SK-N-SH (cell line): ENCODE results near the gene PPP1R9A. TPM values are rescaled to one million over a fixed set of nuclear protein-coding genes. Genes with fewer than 3 reads are reported as not detected.

Source experiments
- CTCF ChIA-PET: fragments of 300-600, 350-600 bp; formaldehyde crosslinking; extraction: SDS; loops from one replicate; lab custom pipeline; 2021; lab: Yijun Ruan, JAX
- POLR2A ChIA-PET: fragments of 350-600 bp; sonication (Branson Sonifier 250); formaldehyde crosslinking; extraction: SDS; loops from one replicate; lab custom pipeline; 2020; ENCODE audit warnings: antibody characterized with exemption, inconsistent platforms; lab: Yijun Ruan, JAX
- DNase-seq: peaks from one replicate; pipeline ENCODE4 v3.0.0; 2012
- H2AFZ ChIP-seq: fragments of 200-600 bp; sonication (generic); 2 replicates; pipeline ENCODE4 v1.8.1; 2016; ENCODE audit warnings: antibody characterized with exemption, mild to moderate bottlenecking, low read depth
- H3F3A ChIP-seq: fragments of 200-600 bp; sonication (generic); replicated peaks from 2 replicates; pipeline ENCODE3; 2016; ENCODE audit warnings: antibody characterized with exemption, mild to moderate bottlenecking; ENCODE audit not compliant: insufficient read depth
- H3K27ac ChIP-seq, 2 experiments: fragments of 200-500 bp in 1 of 2; fragments of 200-600 bp in 1 of 2; sonication (Bioruptor generic) in 1 of 2; sonication (generic), shearing (Covaris generic) in 1 of 2; 2 replicates each; pipeline versions ENCODE4 v1.5.1 to v1.6.1; 2014 to 2016; ENCODE audit warnings: low read depth in 2 of 2, inconsistent platforms in 1 of 2, low read length in 1 of 2, mild to moderate bottlenecking in 1 of 2, mixed read lengths in 1 of 2
- H3K27me3 ChIP-seq: fragments of 200-600 bp; sonication (generic), shearing (Covaris generic); 2 replicates; pipeline ENCODE4 v1.6.1; 2016; ENCODE audit warnings: mixed run types; ENCODE audit not compliant: insufficient read depth
- H3K36me3 ChIP-seq, 2 experiments: fragments of 200-500 bp in 1 of 2; fragments of 200-600 bp in 1 of 2; sonication (Bioruptor generic) in 1 of 2; sonication (generic) in 1 of 2; replicated peaks in 1 of 2; 2 replicates each; pipeline versions ENCODE3 to v1.5.1; 2014 to 2016; ENCODE audit warnings: low read length in 1 of 2, mild to moderate bottlenecking in 1 of 2; ENCODE audit not compliant: insufficient read depth in 2 of 2, control insufficient read depth in 1 of 2
- H3K4me1 ChIP-seq, 2 experiments: fragments of 200-500 bp in 1 of 2; fragments of 200-600 bp in 1 of 2; sonication (Bioruptor generic) in 1 of 2; sonication (generic), shearing (Covaris generic) in 1 of 2; 2 replicates each; pipeline versions ENCODE4 v1.5.1 to v1.6.1; 2014 to 2016; ENCODE audit warnings: low read depth in 1 of 2, low read length in 1 of 2, mixed run types in 1 of 2; ENCODE audit not compliant: insufficient read depth in 2 of 2, control insufficient read depth in 1 of 2
- H3K4me2 ChIP-seq: fragments of 200-600 bp; sonication (generic), shearing (Covaris generic); 2 replicates; pipeline ENCODE4 v1.6.1; 2017; ENCODE audit warnings: mixed run types
- H3K4me3 ChIP-seq, 2 experiments: fragments of 200-500 bp in 1 of 2; fragments of 200-600 bp in 1 of 2; sonication (Bioruptor generic) in 1 of 2; sonication (generic), shearing (Covaris generic) in 1 of 2; 2 replicates each; pipeline versions ENCODE4 v1.5.1 to v1.8.1; 2014 to 2016; ENCODE audit warnings: low read depth in 2 of 2, inconsistent platforms in 1 of 2, low read length in 1 of 2, mild to moderate bottlenecking in 1 of 2, mixed read lengths in 1 of 2, moderate library complexity in 1 of 2
- H3K79me2 ChIP-seq: fragments of 200-600 bp; sonication (generic); 2 replicates; pipeline ENCODE4 v1.8.1; 2017; ENCODE audit warnings: mild to moderate bottlenecking; ENCODE audit not compliant: insufficient read depth
- H3K9ac ChIP-seq: fragments of 200-600 bp; sonication (generic); 2 replicates; pipeline ENCODE4 v1.6.1; 2017; ENCODE audit warnings: mixed run types
- H3K9me2 ChIP-seq: fragments of 200-600 bp; sonication (generic); 2 replicates; pipeline ENCODE4 v1.6.1; 2017; ENCODE audit warnings: mixed run types
- H3K9me3 ChIP-seq: fragments of 200-600 bp; sonication (generic); 2 replicates; pipeline ENCODE4 v1.6.1; 2017; ENCODE audit warnings: mixed run types, mild to moderate bottlenecking, moderate library complexity
- H4K20me1 ChIP-seq: fragments of 200-600 bp; sonication (generic); 2 replicates; pipeline ENCODE4 v1.6.1; 2017; ENCODE audit warnings: mild to moderate bottlenecking, mixed run types; ENCODE audit not compliant: insufficient read depth
- EP300 ChIP-seq, 2 experiments: IDR thresholded peaks; 2 replicates each; pipeline versions ENCODE4 v1.4.0 to v1.6.1; 2012; ENCODE audit warnings: borderline replicate concordance in 1 of 2, low read depth in 1 of 2, low read length in 1 of 2
- EZH2phosphoT487 ChIP-seq: fragments of 200-600 bp; sonication (generic); IDR thresholded peaks from 2 replicates; pipeline ENCODE4 v1.6.1; 2017; ENCODE audit warnings: low read depth, mixed run types, mild to moderate bottlenecking, antibody characterized with exemption, moderate library complexity, borderline replicate concordance
- FOSL2 ChIP-seq: IDR thresholded peaks from 2 replicates; pipeline ENCODE4 v1.4.0; 2012; ENCODE audit warnings: low read depth, mild to moderate bottlenecking, moderate library complexity, borderline replicate concordance
- FOXJ3 ChIP-seq: sonication (generic); formaldehyde crosslinking; IDR thresholded peaks from 2 replicates; pipeline ENCODE4 v1.5.1; 2020; ENCODE audit warnings: mild to moderate bottlenecking, missing genetic modification reagents
- FOXM1 ChIP-seq: IDR thresholded peaks from 2 replicates; pipeline ENCODE4 v1.4.0; 2012; ENCODE audit warnings: low read depth, mild to moderate bottlenecking
- GATA2 ChIP-seq: sonication (generic); formaldehyde crosslinking; IDR thresholded peaks from 2 replicates; pipeline ENCODE4 v1.5.0; 2020; ENCODE audit warnings: mild to moderate bottlenecking, missing genetic modification reagents
- MEF2A ChIP-seq: IDR thresholded peaks from 2 replicates; pipeline ENCODE4 v1.4.0; 2012; ENCODE audit warnings: low read depth, borderline replicate concordance
- NFIC ChIP-seq: IDR thresholded peaks from 2 replicates; pipeline ENCODE4 v1.4.0; 2012; ENCODE audit warnings: borderline replicate concordance
- SIN3A ChIP-seq: IDR thresholded peaks from 2 replicates; pipeline ENCODE4 v1.6.1; 2012; ENCODE audit warnings: low read depth, mild to moderate bottlenecking, low read length, moderate library complexity, borderline replicate concordance
- TAF1 ChIP-seq: IDR thresholded peaks from 2 replicates; pipeline ENCODE4 v1.6.1; 2012; ENCODE audit warnings: low read depth, mild to moderate bottlenecking, low read length, moderate library complexity, borderline replicate concordance
- TEAD4 ChIP-seq: IDR thresholded peaks from 2 replicates; pipeline ENCODE4 v1.4.0; 2012; ENCODE audit warnings: mild to moderate bottlenecking, borderline replicate concordance; ENCODE audit not compliant: insufficient read depth
- WGBS: methylation state at CpG from one replicate; pipeline ENCODE4 v1.1.6; 2017; ENCODE audit warnings: low lambda C conversion rate; 5-methylcytosine and 5-hydroxymethylcytosine counted together
- polyA plus RNA-seq, 3 experiments: library from polyadenylated mRNA; depleted of rRNA; stranded (reverse); fragments of >200 nt; gene quantifications; 2 replicates each; pipeline ENCODE4 v1.2.3, GENCODE V29; 2012
- TF ChIP-seq, protein P1 (sequence below): IDR thresholded peaks from 2 replicates; pipeline ENCODE4 v1.4.0; 2012; ENCODE audit warnings: low read depth

PPP1R9A gene
- polyA plus RNA-seq, 1 of the 3 experiments (the other 2 are of a cell fraction): 0.30 TPM

DNA sequence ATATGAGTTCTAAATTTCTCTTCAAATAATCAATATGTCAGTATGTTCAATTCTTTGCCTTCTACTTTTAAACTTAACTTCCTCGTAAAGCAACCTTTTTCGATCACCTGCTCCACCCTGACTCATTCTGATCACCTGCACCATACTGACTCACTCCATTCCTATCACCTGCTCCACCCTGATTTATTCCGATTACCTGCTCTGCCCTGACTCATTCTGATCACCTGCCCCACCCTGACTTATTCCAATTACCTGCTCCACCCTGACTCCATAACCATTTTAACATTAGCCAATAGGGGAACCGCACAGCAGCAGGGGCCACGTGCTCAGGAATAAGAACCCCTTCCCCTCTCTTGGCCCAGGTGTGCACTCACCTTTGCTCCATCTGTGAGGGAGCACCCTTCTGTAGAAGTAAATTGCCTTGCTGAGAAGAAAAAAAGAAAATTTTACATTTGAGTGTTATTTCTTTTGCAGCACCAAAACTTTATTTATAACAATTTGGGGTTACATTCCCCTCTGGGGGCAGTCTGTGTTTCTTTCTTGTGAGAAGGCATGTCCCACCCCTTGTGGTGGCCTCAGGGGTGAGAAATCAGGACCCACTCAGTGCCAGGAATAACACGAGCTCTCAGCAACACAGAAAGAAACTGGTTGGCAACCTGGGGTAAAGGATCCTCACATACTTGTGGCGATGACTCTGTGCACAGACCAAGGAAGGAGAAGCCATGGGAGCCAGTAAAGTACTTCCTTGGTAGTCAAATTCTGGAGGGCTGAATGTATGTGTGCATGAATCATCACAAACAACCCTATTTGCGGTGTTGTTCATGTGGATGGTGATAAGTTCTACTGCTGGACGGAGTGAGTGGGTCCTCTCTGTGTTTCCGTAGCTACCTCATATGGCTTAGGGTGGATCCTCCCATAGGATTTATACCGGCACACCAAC lies 29.4 kb upstream of the PPP1R9A start:
- POLR2A ChIA-PET: no interaction called here
- DNase-seq: no peak
- CTCF ChIA-PET: interaction anchor here (0.6 kb wide), 1 partner anchor 1619 kb away, joined by 3 read pairs; no protein-coding TSS in a partner anchor

DNA sequence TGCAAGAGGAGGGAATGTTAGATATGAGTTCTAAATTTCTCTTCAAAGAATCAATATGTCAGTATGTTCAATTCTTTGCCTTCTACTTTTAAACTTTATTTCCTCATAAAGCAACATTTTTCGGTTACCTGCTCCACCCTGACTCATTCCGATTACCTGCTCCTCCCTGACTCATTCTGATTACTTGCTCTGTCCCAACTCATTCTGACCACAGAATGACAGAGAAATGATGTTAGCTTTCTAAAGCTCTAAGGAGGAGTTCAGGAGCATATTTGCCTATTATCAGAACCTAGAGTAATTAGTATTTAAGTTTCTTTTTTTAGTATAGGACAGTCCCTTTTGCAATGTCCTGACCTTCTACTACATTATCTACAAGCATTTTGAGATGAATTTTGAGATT lies 24.5 kb upstream of the PPP1R9A start:
- Histone ChIP-seq H3K4me2 (no peak overlapping the region), H3K9me2 (no peaks in the 10 kb centered on the region), H4K20me1 (no peaks in the 10 kb centered on the region), H3K36me3 (no peaks in the 10 kb centered on the region), H3K79me2 (no peaks in the 10 kb centered on the region), H2AFZ (no peak overlapping the region), H3K27me3 (no peaks in the 10 kb centered on the region; the same call in 1 of the 2 replicates), H3F3A (no peaks in the 10 kb centered on the region), H3K4me3 (no peak overlapping the region), H3K4me1 (no peaks in the 10 kb centered on the region), H3K27ac (no peak overlapping the region), H3K9ac (no peak overlapping the region), H3K9me3 (no peaks in the 10 kb centered on the region)
- ChIA-PET CTCF (no interaction called here), POLR2A (no interaction called here)
- DNase-seq: no peak
- TF ChIP-seq FOXJ3 (CRISPR knock-in tag) (no peak), EZH2phosphoT487 (no peak), GATA2 (CRISPR knock-in tag) (no peak), TAF1 (no peak), MEF2A (no peak)
- 7% methylated on average over 2 of the region's 2 CpGs for WGBS

More for the DNA sequence above, 29.4 kb upstream of the PPP1R9A start:
- H3K27me3 ChIP-seq: peaks cover 2% of the 10 kb centered on the region; the same call in 1 of the 2 replicates
- WGBS: 22% methylated on average over 11 of the region's 11 CpGs
- H3K9me2 ChIP-seq: no peaks in the 10 kb centered on the region
- H3K9me3 ChIP-seq: no peaks in the 10 kb centered on the region
- H3K9ac ChIP-seq: no peak overlapping the region
- H3K79me2 ChIP-seq: no peaks in the 10 kb centered on the region
- no peak overlapping the region for H3K27ac ChIP-seq
- H4K20me1 ChIP-seq: no peaks in the 10 kb centered on the region
- no peaks in the 10 kb centered on the region for H3K4me1 ChIP-seq
- H3K4me2 ChIP-seq: no peak overlapping the region
- TF ChIP-seq NFIC: no peak
- no peaks in the 10 kb centered on the region for H3F3A ChIP-seq
- H3K36me3 ChIP-seq: no peaks in the 10 kb centered on the region
- no peak overlapping the region for H3K4me3 ChIP-seq
- H2AFZ ChIP-seq: no peak overlapping the region

DNA sequence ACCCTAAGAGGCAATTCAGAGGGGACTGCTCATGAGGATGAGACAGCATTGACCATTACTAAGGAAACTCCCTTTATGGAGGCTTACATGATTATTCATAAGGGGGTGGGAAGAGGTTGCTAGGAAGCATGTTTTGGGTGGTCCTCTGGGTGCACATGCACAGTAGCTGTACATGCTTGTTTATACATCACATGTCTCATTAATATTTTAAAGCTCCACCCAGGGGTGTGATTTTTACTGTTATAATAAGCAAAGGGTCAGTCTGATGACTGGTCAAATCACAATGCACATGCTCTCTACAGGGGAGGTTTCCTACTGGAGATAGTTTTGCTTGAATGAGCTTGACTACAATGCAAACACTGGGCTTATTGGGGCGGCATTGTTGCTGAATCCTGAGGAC lies 23.8 kb upstream of the PPP1R9A start:
- TF ChIP-seq TEAD4 (no peak), FOXJ3 (CRISPR knock-in tag) (no peak), TAF1 (no peak), EZH2phosphoT487 (no peak), SIN3A (no peak), FOSL2 (no peak), EP300 (IDR thresholded peaks at IDR 0.05; ENCODE audit: borderline replicate concordance in 1 of 2, low read depth in 1 of 2, low read length in 1 of 2) (no peak), FOXM1 (no peak), NFIC (no peak)
- TF ChIP-seq, protein P1, sequence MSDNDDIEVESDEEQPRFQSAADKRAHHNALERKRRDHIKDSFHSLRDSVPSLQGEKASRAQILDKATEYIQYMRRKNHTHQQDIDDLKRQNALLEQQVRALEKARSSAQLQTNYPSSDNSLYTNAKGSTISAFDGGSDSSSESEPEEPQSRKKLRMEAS: no peak
- TF ChIP-seq, all 33 proteins: peak for 0
- H3K4me3 ChIP-seq: no peak overlapping the region
- H2AFZ ChIP-seq: no peak overlapping the region
- 0% methylated on average over 1 of the region's 1 CpG for WGBS
- H3K9me3 ChIP-seq: no peaks in the 10 kb centered on the region
- H3K9me2 ChIP-seq: no peaks in the 10 kb centered on the region
- no peak overlapping the region for H3K4me2 ChIP-seq
- no peak for DNase-seq
- no peak overlapping the region for H3K27ac ChIP-seq
- CTCF ChIA-PET: no interaction called here
- H3K36me3 ChIP-seq: no peaks in the 10 kb centered on the region
- no peak overlapping the region for H3K9ac ChIP-seq
- no peaks in the 10 kb centered on the region for H3K4me1 ChIP-seq
- no peaks in the 10 kb centered on the region for H4K20me1 ChIP-seq
- POLR2A ChIA-PET: no interaction called here
- no peaks in the 10 kb centered on the region for H3K79me2 ChIP-seq
- H3F3A ChIP-seq: no peaks in the 10 kb centered on the region
- H3K27me3 ChIP-seq: no peaks in the 10 kb centered on the region; the same call in 1 of the 2 replicates
